Activated CD8-positive, alpha-beta T cell treated with anti-CD3 and anti-CD28 coated beads for 36 hours (primary cell): ENCODE data around the gene CRISP1. TPM values are rescaled to one million over a fixed set of nuclear protein-coding genes. Genes with fewer than 3 reads are reported as not detected.

ENCODE experiments used
- ATAC-seq: fragments of 200-7000 bp; cut with Tn5 transposase; one replicate; pipeline ENCODE4 v1.10.0; 2021; ENCODE audit warnings: mild to moderate bottlenecking, moderate library complexity
- CTCF ChIA-PET: fragments of 350-600 bp; sonication (Branson Sonifier 250); formaldehyde crosslinking; loops from one replicate; lab custom pipeline; 2021; ENCODE audit warnings: antibody characterized with exemption; lab: Charles Lee
- POLR2A ChIA-PET: fragments of 350-600 bp; sonication (Branson Sonifier 250); formaldehyde crosslinking; loops from one replicate; lab custom pipeline; 2021; ENCODE audit warnings: antibody characterized with exemption; lab: Charles Lee
- DNase-seq: peaks from one replicate; pipeline ENCODE4 v3.0.0-alpha.2; 2020
- H3K27ac Mint-ChIP-seq: one replicate; pipeline ENCODE4 v1.8.0; 2021; ENCODE audit warnings: mild to moderate bottlenecking, mixed read lengths
- H3K27me3 Mint-ChIP-seq: one replicate; pipeline ENCODE4 v1.8.0; 2021; ENCODE audit warnings: mixed read lengths
- H3K36me3 Mint-ChIP-seq: one replicate; pipeline ENCODE4 v1.8.0; 2021; ENCODE audit warnings: low read depth, mixed read lengths
- H3K4me1 Mint-ChIP-seq: one replicate; pipeline ENCODE4 v1.8.0; 2021; ENCODE audit warnings: low read depth, mixed read lengths
- H3K4me3 Mint-ChIP-seq: one replicate; pipeline ENCODE4 v1.8.0; 2021; ENCODE audit warnings: mild to moderate bottlenecking, moderate library complexity, mixed read lengths
- H3K9me3 Mint-ChIP-seq: one replicate; pipeline ENCODE4 v1.8.0; 2021; ENCODE audit warnings: mixed read lengths
- CTCF ChIP-seq: fragments of 200-600 bp; IDR thresholded peaks from one replicate; pipeline ENCODE4 v1.8.0; 2022; ENCODE audit warnings: antibody characterized with exemption, mild to moderate bottlenecking
- intact Hi-C: fragments of 100-400 bp; cut with micrococcal nuclease; formaldehyde crosslinking; loops from one replicate; pipeline ENCODE4 v1.10.0; 2022
- total RNA-seq, 2 experiments: library from RNA; stranded (reverse); gene quantifications; one replicate each; pipeline ENCODE4 v1.2.3, GENCODE V29; 2021

Gene CRISP1
- total RNA-seq, 2 experiments from 2014 or later = not detected

- ChIA-PET POLR2A (no interaction called here), CTCF (interaction anchor here (0.6 kb wide), 1 partner anchor 12 kb away, joined by 3 read pairs; no protein-coding TSS in a partner anchor)
- no peak for DNase-seq
- intact Hi-C loops = no loop called here
- H3K27me3 Mint-ChIP-seq = no peaks in the 10 kb centered on the region
- no peaks in the 10 kb centered on the region for H3K4me1 Mint-ChIP-seq
- no peak for ATAC-seq
- H3K27ac Mint-ChIP-seq = no peak overlapping the region
- H3K36me3 Mint-ChIP-seq = no peaks in the 10 kb centered on the region
- no peak overlapping the region for H3K4me3 Mint-ChIP-seq
- H3K9me3 Mint-ChIP-seq = peaks cover 15% of the 10 kb centered on the region
- TF ChIP-seq CTCF = no peak
Observed at GRCh38 chr6:49892280-49892679, 25.9 kb upstream of the CRISP1 start.

GRCh38 chr6:49890988-49891387 is 24.7 kb upstream of the CRISP1 start:
- Mint-ChIP-seq H3K27ac (no peak overlapping the region), H3K9me3 (peaks cover 13% of the 10 kb centered on the region), H3K4me3 (no peak overlapping the region), H3K36me3 (no peaks in the 10 kb centered on the region), H3K4me1 (no peaks in the 10 kb centered on the region), H3K27me3 (no peaks in the 10 kb centered on the region)
- no peak for TF ChIP-seq CTCF
- intact Hi-C loops = no loop called here
- POLR2A ChIA-PET = no interaction called here
- CTCF ChIA-PET = no interaction called here
- DNase-seq (no peak), ATAC-seq (no peak)

- no peak for ATAC-seq
- Mint-ChIP-seq H3K9me3 (peaks cover 7% of the 10 kb centered on the region), H3K36me3 (no peaks in the 10 kb centered on the region), H3K4me3 (no peak overlapping the region), H3K27ac (no peak overlapping the region), H3K27me3 (no peaks in the 10 kb centered on the region), H3K4me1 (no peaks in the 10 kb centered on the region)
- DNase-seq = no peak
- intact Hi-C loops = no loop called here
- no peak for TF ChIP-seq CTCF
- CTCF ChIA-PET = no interaction called here
- POLR2A ChIA-PET = no interaction called here
Observed at GRCh38 chr6:49888742-49889431, 22.6 kb upstream of the CRISP1 start.

- Mint-ChIP-seq H3K9me3 (peaks cover 6% of the 10 kb centered on the region), H3K4me1 (no peaks in the 10 kb centered on the region), H3K27ac (no peak overlapping the region), H3K27me3 (no peaks in the 10 kb centered on the region), H3K36me3 (no peaks in the 10 kb centered on the region), H3K4me3 (no peak overlapping the region)
- no peak for DNase-seq
- CTCF ChIA-PET = no interaction called here
- intact Hi-C loops = no loop called here
- POLR2A ChIA-PET = no interaction called here
- ATAC-seq = no peak
- TF ChIP-seq CTCF = no peak
Observed at GRCh38 chr6:49868951-49869529, 2.7 kb upstream of the CRISP1 start.

GRCh38 chr6:49856282-49856681 is 10.1 kb downstream of the CRISP1 start:
- Mint-ChIP-seq H3K4me1 (no peaks in the 10 kb centered on the region), H3K4me3 (no peak overlapping the region), H3K36me3 (no peaks in the 10 kb centered on the region), H3K27ac (no peak overlapping the region), H3K27me3 (no peaks in the 10 kb centered on the region), H3K9me3 (no peaks in the 10 kb centered on the region)
- no peak for DNase-seq
- no peak for ATAC-seq
- CTCF ChIA-PET = interaction anchor here (1.0 kb wide), 1 partner anchor 324 kb away, joined by 3 read pairs; no protein-coding TSS in a partner anchor
- intact Hi-C loops = no loop called here
- POLR2A ChIA-PET = no interaction called here
- TF ChIP-seq CTCF = no peak
